SU-DHL-6 (cell line): ENCODE measurements around the gene ADCY5.

Experiments used
- H2AFZ ChIP-seq: fragments of 200-600 bp; sonication (generic); 2 replicates; pipeline ENCODE4 v1.6.1; 2014; ENCODE audit warnings: low read depth, mild to moderate bottlenecking, moderate library complexity, mixed read lengths, antibody characterized with exemption, low read length; ENCODE audit not compliant: severe bottlenecking
- H3F3A ChIP-seq: fragments of 200-600 bp; shearing (Covaris generic); 2 replicates; pipeline ENCODE4 v1.6.0; 2016; ENCODE audit warnings: antibody characterized with exemption, mild to moderate bottlenecking; ENCODE audit not compliant: insufficient read depth
- H3K27ac ChIP-seq: fragments of 200-600 bp; sonication (generic); 2 replicates; pipeline ENCODE4 v1.5.1; 2016; ENCODE audit warnings: low read depth, mild to moderate bottlenecking, low read length, moderate library complexity, mixed read lengths
- H3K27me3 ChIP-seq: fragments of 200-600 bp; sonication (generic), shearing (Covaris generic); 2 replicates; pipeline ENCODE4 v1.6.0; 2014; ENCODE audit warnings: mild to moderate bottlenecking, low read length
- H3K36me3 ChIP-seq: fragments of 200-600 bp; sonication (generic); 2 replicates; pipeline ENCODE4 v1.6.1; 2014; ENCODE audit warnings: mild to moderate bottlenecking, low read length, mixed read lengths
- H3K4me2 ChIP-seq: fragments of 300-600, 200-600 bp; shearing (Covaris generic), sonication (generic); 2 replicates; pipeline ENCODE4 v1.6.0; 2014; ENCODE audit warnings: low read length, low read depth, mild to moderate bottlenecking; ENCODE audit not compliant: poor library complexity, severe bottlenecking
- H3K4me3 ChIP-seq: fragments of 200-600 bp; sonication (generic); 2 replicates; pipeline ENCODE4 v1.5.1; 2014; ENCODE audit warnings: antibody characterized with exemption, low read length, mild to moderate bottlenecking, mixed read lengths; ENCODE audit not compliant: insufficient read depth, poor library complexity, severe bottlenecking
- H3K79me2 ChIP-seq: fragments of 200-600 bp; sonication (generic); 2 replicates; pipeline ENCODE4 v1.6.1; 2014; ENCODE audit warnings: mild to moderate bottlenecking, low read length, moderate library complexity; ENCODE audit not compliant: insufficient read depth
- H3K9ac ChIP-seq: fragments of 200-600 bp; sonication (generic); 2 replicates; pipeline ENCODE4 v1.7.0; 2014; ENCODE audit warnings: mild to moderate bottlenecking, low read length
- H3K9me2 ChIP-seq: fragments of 200-600 bp; sonication (generic); replicated peaks from 2 replicates; pipeline ENCODE4 v1.6.1; 2014; ENCODE audit warnings: low read length; ENCODE audit not compliant: insufficient read depth
- H3K9me3 ChIP-seq: fragments of 200-600 bp; sonication (generic); 2 replicates; pipeline ENCODE4 v1.6.1; 2014; ENCODE audit warnings: low read length, mixed read lengths; ENCODE audit not compliant: insufficient read depth
- H4K20me1 ChIP-seq: fragments of 200-600 bp; sonication (generic); 2 replicates; pipeline ENCODE4 v1.6.1; 2014; ENCODE audit warnings: low read depth, mild to moderate bottlenecking, antibody characterized with exemption, low read length, moderate library complexity, mixed read lengths
- CTCF ChIP-seq: fragments of 200-600 bp; sonication (generic); IDR thresholded peaks from one replicate; pipeline ENCODE4 v1.5.1; 2017; ENCODE audit warnings: antibody characterized with exemption, mild to moderate bottlenecking, low read length, moderate library complexity; ENCODE audit not compliant: insufficient read depth, poor library complexity, severe bottlenecking
- EZH2phosphoT487 ChIP-seq: fragments of 200-600 bp; sonication (generic), shearing (Covaris generic); conservative IDR thresholded peaks from 2 replicates; pipeline ENCODE4 v1.6.1; 2018; ENCODE audit warnings: mild to moderate bottlenecking, antibody characterized with exemption, low read length, moderate library complexity, mixed read lengths

Gene ADCY5

GRCh38 chr3:123424999-123425712 lies 23.7 kb downstream of the ADCY5 start:
- Histone ChIP-seq H3K79me2 (no peaks in the 10 kb centered on the region), H3K27me3 (no peaks in the 10 kb centered on the region), H3K4me2 (no peak overlapping the region), H3K9me3 (no peaks in the 10 kb centered on the region), H2AFZ (no peak overlapping the region), H3K4me3 (no peak overlapping the region), H3K36me3 (no peaks in the 10 kb centered on the region), H3K27ac (no peak overlapping the region), H4K20me1 (no peaks in the 10 kb centered on the region), H3K9me2 (no peaks in the 10 kb centered on the region), H3K9ac (no peak overlapping the region), H3F3A (no peaks in the 10 kb centered on the region)
- TF ChIP-seq CTCF (no peak), EZH2phosphoT487 (no peak)

GRCh38 chr3:123424321-123424998 lies 24.4 kb downstream of the ADCY5 start:
- no peaks in the 10 kb centered on the region for H3K9me3 ChIP-seq
- no peaks in the 10 kb centered on the region for H4K20me1 ChIP-seq
- H3K79me2 ChIP-seq, result no peaks in the 10 kb centered on the region
- no peak overlapping the region for H2AFZ ChIP-seq
- TF ChIP-seq CTCF, result no peak
- no peak for TF ChIP-seq EZH2phosphoT487
- no peak overlapping the region for H3K4me3 ChIP-seq
- no peaks in the 10 kb centered on the region for H3K36me3 ChIP-seq
- H3K9ac ChIP-seq, result no peak overlapping the region
- no peaks in the 10 kb centered on the region for H3K27me3 ChIP-seq
- no peak overlapping the region for H3K4me2 ChIP-seq
- H3K9me2 ChIP-seq, result no peaks in the 10 kb centered on the region
- no peak overlapping the region for H3K27ac ChIP-seq
- no peaks in the 10 kb centered on the region for H3F3A ChIP-seq

GRCh38 chr3:123423806-123424205 lies 25.1 kb downstream of the ADCY5 start:
- no peaks in the 10 kb centered on the region for H3K9me3 ChIP-seq
- no peak overlapping the region for H3K4me3 ChIP-seq
- no peak overlapping the region for H2AFZ ChIP-seq
- H3K9ac ChIP-seq, result no peak overlapping the region
- H3K27ac ChIP-seq, result no peak overlapping the region
- H4K20me1 ChIP-seq, result no peaks in the 10 kb centered on the region
- no peaks in the 10 kb centered on the region for H3K79me2 ChIP-seq
- H3K27me3 ChIP-seq, result no peaks in the 10 kb centered on the region
- H3K9me2 ChIP-seq, result no peaks in the 10 kb centered on the region
- no peak overlapping the region for H3K4me2 ChIP-seq
- H3K36me3 ChIP-seq, result no peaks in the 10 kb centered on the region
- no peak for TF ChIP-seq EZH2phosphoT487
- TF ChIP-seq CTCF, result no peak
- H3F3A ChIP-seq, result no peaks in the 10 kb centered on the region
